A549 (cell line): Measurements from ENCODE around the gene OR52L1.

Experiments used
- EP300 ChIP-seq, 2 experiments: fragments of >200 bp; sonication (Bioruptor Twin); formaldehyde crosslinking; IDR thresholded peaks; 2 replicates in 1 of 2; 3 replicates in 1 of 2; pipeline ENCODE4 v1.6.1; 2016 to 2017
- NR3C1 ChIP-seq: fragments of >200 bp; sonication (Bioruptor Twin); formaldehyde crosslinking; IDR thresholded peaks from 3 replicates; pipeline ENCODE4 v1.6.1; 2017
- POLR2A ChIP-seq: IDR thresholded peaks from 2 replicates; pipeline ENCODE4 v1.6.1; 2012; ENCODE audit warnings: mild to moderate bottlenecking, low read length

GRCh38 chr11:6027501-6027900 lies 40.7 kb upstream of the OR52L1 start:
- TF ChIP-seq POLR2A = no peak
- TF ChIP-seq EP300 (IDR thresholded peaks at IDR 0.05) = no peak
- no peak for TF ChIP-seq NR3C1
